Endothelial cell (in vitro differentiated cells): Measurements from ENCODE around the gene ZNF764. TPM values are rescaled to one million over a fixed set of nuclear protein-coding genes. Genes with fewer than 3 reads are reported as not detected.
"Not testable (repeated sequence)": the region's sequence is repeated elsewhere in the genome, so short reads cannot be mapped to it uniquely, and the experiment has no call there.

ENCODE experiments used
- DNase-seq: peaks from one replicate; pipeline ENCODE4 v3.0.0; 2021; ENCODE audit warnings: low spot score
- H3K27ac Mint-ChIP-seq: one replicate; pipeline ENCODE4 v1.8.0; 2021; ENCODE audit warnings: mixed read lengths, inconsistent platforms; ENCODE audit not compliant: unreplicated experiment
- H3K27me3 Mint-ChIP-seq: one replicate; pipeline ENCODE4 v1.8.0; 2021; ENCODE audit warnings: mild to moderate bottlenecking, moderate library complexity, mixed read lengths, inconsistent platforms; ENCODE audit not compliant: unreplicated experiment
- H3K36me3 Mint-ChIP-seq: one replicate; pipeline ENCODE4 v1.8.0; 2021; ENCODE audit warnings: mild to moderate bottlenecking, low read depth, mixed read lengths, inconsistent platforms; ENCODE audit not compliant: unreplicated experiment
- H3K4me1 Mint-ChIP-seq: one replicate; pipeline ENCODE4 v1.8.0; 2021; ENCODE audit warnings: mild to moderate bottlenecking, mixed read lengths, inconsistent platforms; ENCODE audit not compliant: unreplicated experiment
- H3K4me3 Mint-ChIP-seq: one replicate; pipeline ENCODE4 v1.8.0; 2021; ENCODE audit warnings: mild to moderate bottlenecking, mixed read lengths, inconsistent platforms; ENCODE audit not compliant: unreplicated experiment
- H3K9me3 Mint-ChIP-seq: one replicate; pipeline ENCODE4 v1.8.0; 2021; ENCODE audit warnings: mixed read lengths, inconsistent platforms; ENCODE audit not compliant: unreplicated experiment
- total RNA-seq: library from RNA; stranded (reverse); fragmentation: NEBNext Ultra II Directional; extraction: Animal tissue kit (Norgen Biotek cat#: 25700); gene quantifications from one replicate; pipeline ENCODE4 v1.2.1, GENCODE V29; 2021; ENCODE audit not compliant: unreplicated experiment
- TF ChIP-seq, protein P1 (sequence below): fragments of 200-600 bp; sonication (generic); IDR thresholded peaks from one replicate; pipeline ENCODE4 v1.5.0; 2021; ENCODE audit warnings: antibody characterized with exemption; ENCODE audit not compliant: unreplicated experiment

Gene ZNF764
- total RNA-seq, 1 donor from 2014 or later = 13.8 TPM

DNA sequence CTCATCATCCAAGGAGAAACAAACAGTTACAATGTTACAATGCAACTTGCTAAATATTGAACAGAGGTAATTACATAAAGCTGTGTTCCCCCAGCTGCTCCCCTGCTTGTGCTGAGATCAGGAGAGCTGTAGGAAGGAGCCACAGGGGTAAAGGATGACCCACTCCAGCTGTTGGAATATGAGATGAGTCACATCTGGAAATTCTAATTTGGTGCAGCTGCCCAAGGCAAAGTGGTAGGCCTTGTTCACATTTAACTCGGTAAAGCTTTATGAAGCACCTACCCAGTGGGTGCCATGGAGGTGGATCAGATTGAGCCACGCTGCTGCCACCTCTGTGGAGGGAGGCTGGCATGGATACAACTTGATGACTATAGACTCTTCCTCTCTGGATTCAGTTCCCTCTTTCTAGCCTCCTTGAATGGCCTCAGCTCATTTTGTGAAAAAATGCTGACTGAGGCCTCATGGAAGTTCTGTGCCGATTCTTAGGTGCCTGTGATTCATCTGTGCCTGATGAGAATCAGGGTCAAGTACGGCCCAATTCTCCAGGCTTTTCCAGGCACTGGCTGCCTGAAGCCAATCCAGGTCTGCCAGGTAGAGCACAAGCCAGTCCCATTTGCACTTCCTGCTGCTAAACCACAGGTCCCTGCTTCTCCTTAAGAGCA lies 44.6 kb upstream of the ZNF764 start:
- no peak overlapping the region for H3K27ac Mint-ChIP-seq
- H3K27me3 Mint-ChIP-seq = peaks cover 11% of the 10 kb centered on the region
- no peak for DNase-seq
- no peak overlapping the region for H3K4me3 Mint-ChIP-seq
- H3K9me3 Mint-ChIP-seq = no peaks in the 10 kb centered on the region
- TF ChIP-seq, protein P1, sequence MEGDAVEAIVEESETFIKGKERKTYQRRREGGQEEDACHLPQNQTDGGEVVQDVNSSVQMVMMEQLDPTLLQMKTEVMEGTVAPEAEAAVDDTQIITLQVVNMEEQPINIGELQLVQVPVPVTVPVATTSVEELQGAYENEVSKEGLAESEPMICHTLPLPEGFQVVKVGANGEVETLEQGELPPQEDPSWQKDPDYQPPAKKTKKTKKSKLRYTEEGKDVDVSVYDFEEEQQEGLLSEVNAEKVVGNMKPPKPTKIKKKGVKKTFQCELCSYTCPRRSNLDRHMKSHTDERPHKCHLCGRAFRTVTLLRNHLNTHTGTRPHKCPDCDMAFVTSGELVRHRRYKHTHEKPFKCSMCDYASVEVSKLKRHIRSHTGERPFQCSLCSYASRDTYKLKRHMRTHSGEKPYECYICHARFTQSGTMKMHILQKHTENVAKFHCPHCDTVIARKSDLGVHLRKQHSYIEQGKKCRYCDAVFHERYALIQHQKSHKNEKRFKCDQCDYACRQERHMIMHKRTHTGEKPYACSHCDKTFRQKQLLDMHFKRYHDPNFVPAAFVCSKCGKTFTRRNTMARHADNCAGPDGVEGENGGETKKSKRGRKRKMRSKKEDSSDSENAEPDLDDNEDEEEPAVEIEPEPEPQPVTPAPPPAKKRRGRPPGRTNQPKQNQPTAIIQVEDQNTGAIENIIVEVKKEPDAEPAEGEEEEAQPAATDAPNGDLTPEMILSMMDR = no peak
- no peaks in the 10 kb centered on the region for H3K4me1 Mint-ChIP-seq
- H3K36me3 Mint-ChIP-seq = peaks cover 26% of the 10 kb centered on the region

DNA sequence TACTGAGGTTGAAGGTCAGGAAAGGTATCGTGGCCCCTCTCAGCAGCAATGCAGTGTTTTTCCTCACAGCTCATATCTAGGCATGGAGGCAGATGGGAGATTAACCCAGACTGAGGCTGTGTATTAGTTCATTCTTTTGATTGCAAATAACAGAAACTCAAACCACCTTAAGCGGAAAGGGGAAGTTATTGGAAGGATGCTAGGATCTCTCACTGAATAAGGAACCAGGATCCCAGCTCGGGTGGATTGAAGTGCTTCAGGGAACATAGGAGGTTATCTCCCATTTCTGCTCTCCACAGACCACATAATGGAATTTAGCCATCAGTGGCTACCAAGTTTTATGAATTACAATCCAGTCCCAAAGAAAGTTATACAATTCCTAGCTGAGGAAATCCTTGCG lies 43.8 kb upstream of the ZNF764 start:
- H3K9me3 Mint-ChIP-seq = no peaks in the 10 kb centered on the region
- no peak overlapping the region for H3K4me3 Mint-ChIP-seq
- no peaks in the 10 kb centered on the region for H3K4me1 Mint-ChIP-seq
- peaks cover 11% of the 10 kb centered on the region for H3K27me3 Mint-ChIP-seq
- DNase-seq = no peak
- H3K27ac Mint-ChIP-seq = no peak overlapping the region
- TF ChIP-seq, protein P1 = no peak
- peaks cover 26% of the 10 kb centered on the region for H3K36me3 Mint-ChIP-seq

DNA sequence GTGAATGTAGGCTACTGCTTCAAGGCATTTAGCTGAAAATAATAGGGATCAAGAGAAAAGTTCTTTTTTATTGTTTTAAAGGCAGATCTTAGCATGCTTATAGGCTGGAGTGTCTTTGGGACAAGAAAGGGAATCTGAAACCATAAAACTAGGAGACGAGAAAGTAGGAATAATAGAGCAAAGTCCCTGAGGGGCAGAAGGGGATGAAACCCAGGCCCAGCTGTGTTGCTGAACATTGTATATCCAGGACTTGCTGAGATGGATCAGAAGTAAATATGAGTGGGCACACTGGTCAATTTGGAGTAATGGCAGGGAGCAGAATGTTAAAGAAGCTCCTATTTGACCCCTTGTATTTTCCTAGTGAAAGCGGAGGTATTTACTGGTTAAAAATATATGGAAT lies 42.8 kb upstream of the ZNF764 start:
- no peaks in the 10 kb centered on the region for H3K4me1 Mint-ChIP-seq
- H3K36me3 Mint-ChIP-seq = peaks cover 21% of the 10 kb centered on the region
- no peak overlapping the region for H3K4me3 Mint-ChIP-seq
- TF ChIP-seq, protein P1 = no peak
- no peaks in the 10 kb centered on the region for H3K9me3 Mint-ChIP-seq
- DNase-seq = no peak
- H3K27ac Mint-ChIP-seq = no peak overlapping the region
- H3K27me3 Mint-ChIP-seq = peaks cover 11% of the 10 kb centered on the region

DNA sequence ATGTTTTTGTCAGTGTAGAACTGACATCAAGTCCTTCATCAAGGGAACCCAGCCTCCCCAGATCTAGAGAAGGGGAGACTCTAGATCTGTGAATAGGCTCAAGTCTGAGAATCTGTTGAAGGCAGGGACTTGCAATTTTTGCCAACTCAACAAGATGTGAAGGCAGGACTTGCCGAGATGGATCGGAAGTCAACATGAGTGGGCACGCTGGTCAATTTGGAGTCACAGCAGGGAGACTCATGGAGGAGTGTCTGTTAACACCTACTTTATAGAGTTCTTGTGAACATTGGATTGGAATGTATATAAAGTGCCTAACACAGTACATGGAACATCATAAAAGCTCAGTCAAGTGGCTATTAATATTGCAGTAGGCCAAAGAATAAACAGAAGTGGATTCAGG lies 42.0 kb upstream of the ZNF764 start:
- Mint-ChIP-seq H3K4me3 (no peak overlapping the region), H3K36me3 (peaks cover 18% of the 10 kb centered on the region), H3K27ac (no peak overlapping the region), H3K4me1 (no peaks in the 10 kb centered on the region), H3K27me3 (peaks cover 11% of the 10 kb centered on the region), H3K9me3 (no peaks in the 10 kb centered on the region)
- TF ChIP-seq, protein P1 = no peak
- no peak for DNase-seq

DNA sequence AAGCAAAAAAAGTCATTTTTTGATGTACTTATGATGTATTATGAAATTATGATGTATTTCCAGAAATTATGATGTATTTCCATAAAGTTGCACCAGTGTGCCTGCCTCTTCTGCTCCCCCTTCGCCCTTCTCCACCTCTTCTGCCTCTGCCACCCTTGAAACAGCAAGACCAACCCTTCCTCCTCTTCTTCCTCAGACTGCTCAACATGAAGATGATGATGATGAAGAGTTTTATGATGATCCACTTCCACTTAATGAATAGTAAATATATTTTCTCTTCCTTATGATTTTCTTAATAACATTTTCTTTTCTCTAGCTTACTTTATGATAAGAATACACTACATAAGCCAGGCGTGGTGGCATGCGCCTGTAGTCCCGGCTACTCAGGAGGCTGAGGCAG lies 34.7 kb upstream of the ZNF764 start:
- Mint-ChIP-seq H3K36me3 (peaks cover 4% of the 10 kb centered on the region), H3K4me3 (no peak overlapping the region), H3K4me1 (no peaks in the 10 kb centered on the region), H3K27ac (no peak overlapping the region), H3K27me3 (peaks cover 4% of the 10 kb centered on the region), H3K9me3 (no peaks in the 10 kb centered on the region)
- TF ChIP-seq, protein P1 = no peak
- no peak for DNase-seq

DNA sequence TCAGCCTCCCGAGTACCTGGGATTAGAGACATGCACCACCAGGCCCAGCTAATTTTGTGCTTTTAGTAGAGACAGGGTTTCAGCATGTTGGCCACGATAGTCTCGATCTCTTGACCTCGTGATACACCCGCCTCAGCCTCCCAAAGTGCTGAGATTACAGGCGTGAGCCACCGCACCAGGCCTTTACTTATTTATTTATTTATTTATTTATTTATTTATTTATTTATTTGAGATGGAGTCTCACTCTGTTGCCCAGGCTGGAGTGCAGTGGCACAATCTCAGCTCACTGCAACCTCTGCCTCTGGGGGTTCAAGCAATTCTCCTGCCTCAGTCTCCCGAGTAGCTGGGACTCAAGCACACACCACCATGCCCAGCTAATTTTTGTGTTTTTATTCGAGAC lies 32.7 kb upstream of the ZNF764 start:
- DNase-seq, H3K36me3 Mint-ChIP-seq, H3K9me3 Mint-ChIP-seq, H3K4me3 Mint-ChIP-seq, H3K27me3 Mint-ChIP-seq, H3K4me1 Mint-ChIP-seq, H3K27ac Mint-ChIP-seq: not testable (repeated sequence)

DNA sequence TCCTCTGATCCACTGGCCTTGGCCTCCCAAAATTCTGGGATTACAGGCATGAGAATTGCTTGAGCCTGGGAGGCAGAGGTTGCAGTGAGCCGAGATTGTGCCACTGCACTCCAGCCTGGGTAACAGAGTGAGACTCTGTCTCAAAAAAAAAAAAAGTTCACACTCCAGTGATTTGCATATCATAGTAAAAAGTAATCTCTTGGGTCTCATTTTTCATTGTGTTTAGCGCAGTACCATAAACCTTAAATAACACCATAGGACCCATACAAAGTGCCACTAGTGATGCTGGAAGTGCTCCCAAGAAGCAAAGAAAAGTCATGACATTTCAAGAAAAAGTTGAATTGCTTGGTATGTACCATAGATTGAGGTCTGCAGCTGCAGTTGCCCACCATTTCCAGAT lies 31.4 kb upstream of the ZNF764 start:
- peaks cover 15% of the 10 kb centered on the region for H3K4me1 Mint-ChIP-seq
- H3K27ac Mint-ChIP-seq, H3K4me3 Mint-ChIP-seq, H3K27me3 Mint-ChIP-seq, DNase-seq, H3K36me3 Mint-ChIP-seq, H3K9me3 Mint-ChIP-seq: not testable (repeated sequence)
